C4-2B (cell line): ENCODE results near the gene CNTN4.

Experiments
- H3K27ac ChIP-seq: fragments of 450-650 bp; 2 replicates; pipeline ENCODE4 v1.5.1; 2017
- CTCF ChIP-seq: fragments of 450-650 bp; conservative IDR thresholded peaks from 2 replicates; pipeline ENCODE4 v1.5.1; 2017; ENCODE audit warnings: mild to moderate bottlenecking
- ZFX ChIP-seq: fragments of 450-650 bp; IDR thresholded peaks from 2 replicates; pipeline ENCODE4 v1.6.1; 2017

CNTN4 gene

DNA sequence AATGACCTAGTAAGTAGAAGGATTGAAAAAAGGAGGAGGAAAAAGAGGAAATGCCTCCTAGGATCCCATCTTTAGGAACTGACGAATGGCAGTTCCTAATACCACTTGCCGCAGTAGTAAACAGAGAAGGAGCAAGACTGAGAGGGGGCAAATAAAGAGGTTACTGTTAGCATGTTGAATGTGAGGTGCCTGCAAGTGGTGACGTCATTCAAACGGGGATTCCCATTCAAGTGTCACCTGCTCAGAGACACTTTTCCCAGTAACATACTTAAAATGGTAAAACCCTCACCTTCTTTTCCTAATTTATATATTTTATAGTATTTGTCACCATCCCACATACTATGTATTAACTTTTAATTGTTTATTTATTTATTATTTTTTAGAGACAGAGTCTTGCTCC is 832.6 kb downstream of the CNTN4 start:
- no peak overlapping the region for H3K27ac ChIP-seq
- TF ChIP-seq CTCF: no peak
- TF ChIP-seq ZFX: no peak

- TF ChIP-seq CTCF (no peak), ZFX (no peak)
- H3K27ac ChIP-seq: no peak overlapping the region
These were observed 835.9 kb downstream of the CNTN4 start for GRCh38 chr3:2934541-2934940.

- TF ChIP-seq ZFX (no peak), CTCF (no peak)
- H3K27ac ChIP-seq: no peak overlapping the region
These were observed 838.4 kb downstream of the CNTN4 start for GRCh38 chr3:2937055-2937454.

- no peak overlapping the region for H3K27ac ChIP-seq
- no peak for TF ChIP-seq ZFX
- no peak for TF ChIP-seq CTCF
These were observed 838.9 kb downstream of the CNTN4 start for GRCh38 chr3:2937592-2937991.

GRCh38 chr3:2938711-2939110 is 840.0 kb downstream of the CNTN4 start:
- no peak overlapping the region for H3K27ac ChIP-seq
- TF ChIP-seq ZFX (no peak), CTCF (no peak)

GRCh38 chr3:2940062-2940461 is 841.4 kb downstream of the CNTN4 start:
- no peak overlapping the region for H3K27ac ChIP-seq
- TF ChIP-seq ZFX (no peak), CTCF (no peak)

- no peak for TF ChIP-seq CTCF
- no peak for TF ChIP-seq ZFX
These were observed 846.0 kb downstream of the CNTN4 start for GRCh38 chr3:2944628-2945027.

More at GRCh38 chr3:2944628-2945027, 846.0 kb downstream of the CNTN4 start:
- no peak overlapping the region for H3K27ac ChIP-seq
